Measurements from ENCODE around the gene SPOCK1.

DNA sequence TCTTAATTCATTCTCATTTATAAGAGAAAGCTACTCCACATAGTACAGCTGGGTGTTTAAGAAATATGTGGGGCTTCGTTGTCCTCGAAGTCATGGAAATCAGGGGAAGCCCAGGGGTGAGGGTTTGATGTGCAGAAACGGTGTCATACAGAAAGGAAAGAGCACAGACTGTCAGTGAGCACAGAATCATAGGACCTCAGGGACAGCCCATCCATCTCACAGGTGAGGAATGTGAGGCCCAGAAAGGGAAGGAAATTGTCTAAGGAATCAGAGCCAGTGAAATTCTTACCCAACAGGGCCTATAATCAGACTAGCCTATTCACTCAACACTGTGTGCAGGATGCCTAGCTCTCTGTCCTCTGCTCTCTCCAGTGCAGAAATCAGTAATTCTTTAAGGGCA, 535.6 kb downstream of the SPOCK1 start:
- TF ChIP-seq, protein P1, sequence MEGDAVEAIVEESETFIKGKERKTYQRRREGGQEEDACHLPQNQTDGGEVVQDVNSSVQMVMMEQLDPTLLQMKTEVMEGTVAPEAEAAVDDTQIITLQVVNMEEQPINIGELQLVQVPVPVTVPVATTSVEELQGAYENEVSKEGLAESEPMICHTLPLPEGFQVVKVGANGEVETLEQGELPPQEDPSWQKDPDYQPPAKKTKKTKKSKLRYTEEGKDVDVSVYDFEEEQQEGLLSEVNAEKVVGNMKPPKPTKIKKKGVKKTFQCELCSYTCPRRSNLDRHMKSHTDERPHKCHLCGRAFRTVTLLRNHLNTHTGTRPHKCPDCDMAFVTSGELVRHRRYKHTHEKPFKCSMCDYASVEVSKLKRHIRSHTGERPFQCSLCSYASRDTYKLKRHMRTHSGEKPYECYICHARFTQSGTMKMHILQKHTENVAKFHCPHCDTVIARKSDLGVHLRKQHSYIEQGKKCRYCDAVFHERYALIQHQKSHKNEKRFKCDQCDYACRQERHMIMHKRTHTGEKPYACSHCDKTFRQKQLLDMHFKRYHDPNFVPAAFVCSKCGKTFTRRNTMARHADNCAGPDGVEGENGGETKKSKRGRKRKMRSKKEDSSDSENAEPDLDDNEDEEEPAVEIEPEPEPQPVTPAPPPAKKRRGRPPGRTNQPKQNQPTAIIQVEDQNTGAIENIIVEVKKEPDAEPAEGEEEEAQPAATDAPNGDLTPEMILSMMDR (conservative IDR thresholded peaks at IDR 0.05; ENCODE audit: low read depth, low read length): no peak
- TF ChIP-seq EZH2 (IDR thresholded peaks at IDR 0.05; ENCODE audit: low read length, unreplicated experiment): no peak
